CD4-positive, alpha-beta memory T cell (primary cell): ENCODE results near the gene GCNT2. TPM values are rescaled to one million over a fixed set of nuclear protein-coding genes. Genes with fewer than 3 reads are reported as not detected.
"Not testable (repeated sequence)": the region's sequence is repeated elsewhere in the genome, so short reads cannot be mapped to it uniquely, and the experiment has no call there.

Experiments
- CTCF ChIA-PET: fragments of 350-600 bp; sonication (Branson Sonifier 250); formaldehyde crosslinking; loops from one replicate; lab custom pipeline; 2021; ENCODE audit warnings: inconsistent platforms; ENCODE audit not compliant: partially characterized antibody; lab: Charles Lee
- POLR2A ChIA-PET: fragments of 350-600 bp; sonication (Branson Sonifier 250); formaldehyde crosslinking; loops from one replicate; lab custom pipeline; 2021; ENCODE audit not compliant: partially characterized antibody; lab: Charles Lee
- DNase-seq, 5 donors: peaks; one replicate each; pipeline versions ENCODE4 v3.0.0 to v3.0.0-alpha.2; 2020 to 2022; ENCODE audit warnings: mixed read lengths in 1 of 5
- H3K27ac ChIP-seq: one replicate; pipeline ENCODE4 v1.7.0; 2013; ENCODE audit warnings: low read depth, low read length
- H3K27me3 ChIP-seq: 2 replicates; pipeline ENCODE4 v1.7.0; 2013; ENCODE audit warnings: mild to moderate bottlenecking, low read length, moderate library complexity; ENCODE audit not compliant: insufficient read depth
- H3K36me3 ChIP-seq: 2 replicates; pipeline ENCODE4 v1.7.0; 2013; ENCODE audit warnings: mild to moderate bottlenecking, low read length, moderate library complexity; ENCODE audit not compliant: insufficient read depth
- H3K4me1 ChIP-seq: 2 replicates; pipeline ENCODE4 v1.7.0; 2013; ENCODE audit warnings: mild to moderate bottlenecking, low read length, moderate library complexity; ENCODE audit not compliant: insufficient read depth
- H3K4me3 ChIP-seq, 2 donors: one replicate each; pipeline ENCODE4 v1.7.0; 2013; ENCODE audit warnings: low read length in 2 of 2, mild to moderate bottlenecking in 1 of 2
- H3K9me3 ChIP-seq, 2 donors: one replicate each; pipeline ENCODE4 v1.7.0; 2013; ENCODE audit warnings: low read length in 2 of 2, control low read depth in 1 of 2; ENCODE audit not compliant: control insufficient read depth in 1 of 2
- H3K27ac Mint-ChIP-seq, 7 donors: one replicate each; pipeline ENCODE4 v1.8.0; 2020 to 2021; ENCODE audit warnings: mixed read lengths in 7 of 7, mild to moderate bottlenecking in 6 of 7, inconsistent platforms in 3 of 7, moderate library complexity in 3 of 7
- H3K27me3 Mint-ChIP-seq, 2 donors: one replicate each; pipeline ENCODE4 v1.8.0; 2020 to 2021; ENCODE audit warnings: mixed read lengths in 2 of 2
- H3K36me3 Mint-ChIP-seq, 2 donors: one replicate each; pipeline ENCODE4 v1.8.0; 2020 to 2021; ENCODE audit warnings: mixed read lengths in 2 of 2, inconsistent platforms in 1 of 2, mild to moderate bottlenecking in 1 of 2
- H3K4me1 Mint-ChIP-seq, 4 donors: one replicate each; pipeline ENCODE4 v1.8.0; 2020 to 2021; ENCODE audit warnings: mixed read lengths in 4 of 4, mild to moderate bottlenecking in 1 of 4
- H3K4me3 Mint-ChIP-seq, 8 donors: one replicate each; pipeline ENCODE4 v1.8.0; 2020 to 2021; ENCODE audit warnings: mixed read lengths in 8 of 8, mild to moderate bottlenecking in 7 of 8, moderate library complexity in 6 of 8, inconsistent platforms in 3 of 8
- H3K9me3 Mint-ChIP-seq, 8 donors: one replicate each; pipeline ENCODE4 v1.8.0; 2020 to 2021; ENCODE audit warnings: mixed read lengths in 8 of 8, mild to moderate bottlenecking in 5 of 8, inconsistent platforms in 3 of 8, moderate library complexity in 1 of 8
- intact Hi-C: fragments of 100-400 bp; cut with micrococcal nuclease; formaldehyde crosslinking; loops from one replicate; pipeline ENCODE4 v1.15.1; 2023
- polyA plus RNA-seq, 2 donors: library from polyadenylated mRNA; unstranded; fragments of 300-500 nt; fragmentation: Illumina TruSeq; gene quantifications; one replicate each; pipeline ENCODE4 v1.2.3, GENCODE V29; 2021
- total RNA-seq, 2 experiments: library from RNA; stranded (reverse); gene quantifications; one replicate each; pipeline ENCODE4 v1.2.3, GENCODE V29; 2021

The GCNT2 gene
- total and polyA plus RNA-seq, 4 experiments from 2014 or later: 0.75 to 4.2 (median 2.2) TPM

DNA sequence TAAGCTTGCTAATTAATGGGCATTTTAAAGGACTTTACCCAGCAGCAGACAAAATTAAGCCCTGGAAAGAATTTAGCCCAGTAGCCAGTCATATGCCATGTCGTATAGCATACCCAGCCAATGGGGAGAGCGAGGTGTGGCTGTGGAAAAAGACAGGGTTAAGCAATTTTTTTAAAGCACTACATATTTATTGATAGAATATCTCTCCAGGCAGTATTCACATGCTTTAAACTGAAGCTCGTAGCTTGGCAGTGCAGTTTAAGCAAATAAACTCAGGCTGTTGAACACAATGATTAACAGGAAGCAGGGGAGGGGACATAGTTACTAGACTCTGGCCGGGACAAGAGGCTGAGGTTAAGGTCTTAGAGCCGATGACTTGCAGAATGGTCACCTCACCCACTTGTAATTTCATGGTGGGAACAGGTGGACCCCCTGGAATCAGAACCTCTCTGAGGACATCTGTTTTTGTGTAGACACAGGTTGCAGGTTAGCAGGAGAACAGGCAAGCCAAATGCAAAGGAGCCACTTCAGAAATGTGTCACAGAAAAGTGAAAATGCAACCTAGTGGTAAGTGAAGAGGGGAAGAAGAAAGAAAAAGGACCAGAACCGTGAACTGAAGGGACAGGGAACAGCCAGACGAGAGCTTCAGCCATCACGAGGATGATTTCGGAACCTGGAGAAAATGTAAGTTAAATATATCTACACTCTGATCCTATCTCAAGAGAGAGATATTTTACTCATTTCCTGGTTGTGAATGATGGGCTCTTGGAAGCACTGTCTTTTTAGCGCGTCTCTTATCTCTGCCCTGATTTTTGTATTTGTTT lies 7.2 kb downstream of the GCNT2 start:
- H3K4me1 Mint-ChIP-seq: peaks cover 25 to 49% (median 37%) of the 10 kb centered on the region in 4 donors
- peaks cover 0 to 1% of the 10 kb centered on the region in 2 donors for H3K27me3 Mint-ChIP-seq
- Histone ChIP-seq H3K4me1 (peaks cover 45% of the 10 kb centered on the region), H3K27ac (peak overlapping the region; percentile 44), H3K36me3 (no peaks in the 10 kb centered on the region), H3K9me3 (no peaks in the 10 kb centered on the region), H3K4me3 (peak overlapping the region; percentile 77 to 92), H3K27me3 (no peaks in the 10 kb centered on the region)
- peak overlapping the region; percentile 11 to 94 (median 90) for H3K27ac Mint-ChIP-seq
- H3K4me3 Mint-ChIP-seq: peak overlapping the region; percentile 88 to 95 (median 92)
- peaks cover 3 to 6% of the 10 kb centered on the region in 2 donors for H3K36me3 Mint-ChIP-seq
- DNase-seq: peak in 3 of 5 donors; percentile 10 to 30 (median 23)
- ChIA-PET POLR2A (interaction anchor here (2.8 kb wide), 1 partner anchor 167 kb away, joined by 10 read pairs; the partner anchor contains the start of genes C6orf52 and PAK1IP1), CTCF (interaction anchor here (0.9 to 1.8 kb wide), 2 partner anchors 17 to 19 kb away, joined by 3 to 7 read pairs; no protein-coding TSS in a partner anchor)
- no peaks in the 10 kb centered on the region for H3K9me3 Mint-ChIP-seq
- intact Hi-C loops: loop anchor here (2.0 kb wide), 1 partner anchor 166 kb away; the partner anchor contains the start of genes C6orf52 and PAK1IP1

DNA sequence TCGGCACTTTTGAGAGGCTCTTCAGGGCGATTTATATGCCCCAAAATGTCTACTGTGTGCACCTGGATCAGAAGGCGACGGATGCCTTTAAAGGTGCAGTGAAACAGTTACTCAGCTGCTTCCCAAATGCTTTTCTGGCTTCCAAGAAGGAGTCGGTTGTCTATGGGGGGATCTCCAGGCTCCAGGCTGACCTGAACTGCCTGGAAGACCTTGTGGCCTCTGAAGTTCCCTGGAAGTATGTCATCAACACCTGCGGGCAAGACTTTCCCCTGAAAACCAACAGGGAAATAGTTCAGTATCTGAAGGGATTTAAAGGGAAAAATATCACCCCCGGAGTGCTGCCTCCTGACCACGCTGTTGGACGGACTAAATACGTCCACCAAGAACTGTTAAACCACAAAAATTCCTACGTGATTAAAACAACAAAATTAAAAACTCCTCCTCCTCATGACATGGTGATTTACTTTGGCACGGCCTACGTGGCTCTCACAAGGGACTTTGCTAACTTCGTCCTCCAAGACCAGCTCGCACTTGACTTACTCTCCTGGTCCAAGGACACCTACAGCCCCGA lies 8.2 kb downstream of the GCNT2 start:
- intact Hi-C loops: loop anchor here (2.0 kb wide), 1 partner anchor 165 kb away; the partner anchor contains the start of genes C6orf52 and PAK1IP1
- Mint-ChIP-seq H3K27me3 (peaks cover 0 to 1% of the 10 kb centered on the region in 2 donors), H3K4me1 (peaks cover 26 to 58% (median 39%) of the 10 kb centered on the region in 4 donors), H3K9me3 (no peaks in the 10 kb centered on the region), H3K36me3 (peaks cover 3 to 6% of the 10 kb centered on the region in 2 donors), H3K27ac (peak overlapping the region; percentile 54 to 94 (median 90)), H3K4me3 (peak overlapping the region; percentile 88 to 95 (median 92))
- Histone ChIP-seq H3K27me3 (no peaks in the 10 kb centered on the region), H3K27ac (peak overlapping the region; percentile 44), H3K4me1 (peaks cover 45% of the 10 kb centered on the region), H3K9me3 (no peaks in the 10 kb centered on the region), H3K36me3 (no peaks in the 10 kb centered on the region), H3K4me3 (peak overlapping the region; percentile 77 to 92)
- ChIA-PET CTCF (interaction anchor here (1.8 kb wide), 1 partner anchor 20 kb away, joined by 7 read pairs; no protein-coding TSS in a partner anchor), POLR2A (interaction anchor here (2.8 kb wide), 1 partner anchor 166 kb away, joined by 10 read pairs; the partner anchor contains the start of genes C6orf52 and PAK1IP1)
- DNase-seq: no peak

DNA sequence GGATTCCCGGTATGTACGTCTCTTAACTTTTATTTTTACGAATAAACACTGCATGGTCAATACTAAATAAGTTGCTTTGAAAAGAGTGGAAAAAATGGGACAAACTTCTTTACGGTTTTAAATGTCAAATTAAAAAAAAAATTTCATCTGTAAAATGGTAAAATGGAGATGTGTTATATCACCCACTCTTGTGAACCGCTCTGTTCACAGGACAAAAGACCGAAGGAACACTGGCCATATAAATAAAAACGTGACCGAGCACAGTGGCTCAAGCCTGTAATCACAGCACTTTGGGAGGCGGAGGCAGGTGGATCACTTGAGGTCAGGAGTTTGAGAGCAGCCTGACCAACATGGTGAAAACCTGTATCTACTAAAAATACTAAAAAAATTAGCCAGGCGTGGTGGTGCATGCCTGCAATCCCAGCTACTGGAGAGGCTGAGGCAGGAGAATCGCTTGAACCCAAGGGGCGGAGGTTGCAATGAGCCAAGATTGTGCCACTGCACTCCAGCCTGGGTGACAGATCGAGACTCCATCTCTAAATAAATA lies 8.8 kb downstream of the GCNT2 start:
- intact Hi-C loops: loop anchor here (2.0 kb wide), 1 partner anchor 165 kb away; the partner anchor contains the start of genes C6orf52 and PAK1IP1
- H3K4me1 ChIP-seq: peaks cover 45% of the 10 kb centered on the region

DNA sequence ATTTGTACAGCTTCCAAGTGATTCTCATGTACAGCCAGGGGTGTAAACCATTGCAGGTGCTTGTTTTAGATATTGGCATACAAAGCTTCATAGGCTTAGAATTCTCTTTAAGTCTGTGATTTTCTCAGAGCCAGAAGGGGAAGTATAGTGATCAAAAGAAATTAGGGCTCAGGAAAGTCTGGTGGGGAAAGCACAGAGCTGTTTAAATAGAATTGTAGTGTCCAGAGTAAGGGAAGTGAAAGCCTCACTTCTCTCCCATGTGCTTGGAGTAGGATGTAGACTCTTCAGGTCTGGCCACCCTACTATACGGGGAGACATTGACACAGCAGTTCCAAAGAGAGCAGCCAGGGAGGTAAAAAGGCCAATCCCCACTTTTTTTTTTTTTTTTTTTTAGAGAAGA lies 10.4 kb downstream of the GCNT2 start:
- intact Hi-C loops: no loop called here

More for the DNA sequence above, 8.8 kb downstream of the GCNT2 start:
- H3K4me3 Mint-ChIP-seq: peak overlapping the region; percentile 88 to 95 (median 92)
- H3K27me3 Mint-ChIP-seq, H3K9me3 ChIP-seq, H3K36me3 ChIP-seq, H3K27me3 ChIP-seq, H3K36me3 Mint-ChIP-seq, H3K27ac ChIP-seq, H3K9me3 Mint-ChIP-seq, CTCF ChIA-PET, DNase-seq: not testable (repeated sequence)
- peak overlapping the region; percentile 0 to 77 for H3K4me3 ChIP-seq
- peak overlapping the region in 6 of 7 donors; percentile 54 to 94 (median 87) for H3K27ac Mint-ChIP-seq
- H3K4me1 Mint-ChIP-seq: peaks cover 26 to 61% (median 40%) of the 10 kb centered on the region in 4 donors
- POLR2A ChIA-PET: interaction anchor here (2.8 kb wide), 1 partner anchor 165 kb away, joined by 10 read pairs; the partner anchor contains the start of genes C6orf52 and PAK1IP1

DNA sequence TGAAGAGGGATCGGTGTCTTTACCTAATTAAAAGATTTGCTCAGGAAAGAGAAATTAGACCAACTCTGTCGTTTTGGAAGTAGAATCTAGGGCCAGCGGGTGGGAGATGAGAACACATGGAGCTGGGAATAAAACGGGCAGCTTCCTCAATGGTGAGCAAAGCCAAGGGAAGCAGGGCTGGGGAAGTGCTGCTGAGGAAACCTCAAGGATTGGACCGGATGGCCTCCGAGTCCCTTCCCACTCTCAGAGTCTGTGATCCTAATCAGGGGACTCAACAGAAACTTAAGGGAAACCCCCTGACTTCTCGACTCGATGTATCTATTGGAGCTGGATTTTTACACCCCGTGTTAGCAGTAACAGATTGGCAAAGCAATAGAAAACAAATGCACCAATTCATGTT lies 10.8 kb downstream of the GCNT2 start:
- Mint-ChIP-seq H3K27ac (peak overlapping the region in 3 of 7 donors; percentile 6 to 84 (median 42)), H3K36me3 (peaks cover 3 to 11% of the 10 kb centered on the region in 2 donors), H3K4me3 (peak overlapping the region in 7 of 8 donors; percentile 52 to 85 (median 77)), H3K4me1 (peaks cover 29 to 73% (median 44%) of the 10 kb centered on the region in 4 donors), H3K27me3 (peaks cover 0 to 1% of the 10 kb centered on the region in 2 donors), H3K9me3 (peaks cover 0 to 3% (median 0%) of the 10 kb centered on the region in 8 donors)
- no peak for DNase-seq
- H3K4me3 ChIP-seq: no peak overlapping the region
- H3K27me3 ChIP-seq: no peaks in the 10 kb centered on the region
- intact Hi-C loops: no loop called here
- no peaks in the 10 kb centered on the region for H3K9me3 ChIP-seq
- H3K4me1 ChIP-seq: peaks cover 45% of the 10 kb centered on the region
- H3K27ac ChIP-seq: no peak overlapping the region
- ChIA-PET POLR2A (no interaction called here), CTCF (interaction anchor here (1.4 kb wide), 1 partner anchor 25 kb away, joined by 4 read pairs; no protein-coding TSS in a partner anchor)
- no peaks in the 10 kb centered on the region for H3K36me3 ChIP-seq

More for the DNA sequence above, 10.4 kb downstream of the GCNT2 start:
- peak overlapping the region in 3 of 7 donors; percentile 6 to 61 (median 42) for H3K27ac Mint-ChIP-seq
- no peak for DNase-seq
- no peak overlapping the region for H3K27ac ChIP-seq
- H3K27me3 ChIP-seq: no peaks in the 10 kb centered on the region
- H3K9me3 ChIP-seq: no peaks in the 10 kb centered on the region
- ChIA-PET POLR2A (no interaction called here), CTCF (interaction anchor here (1.4 kb wide), 1 partner anchor 25 kb away, joined by 4 read pairs; no protein-coding TSS in a partner anchor)
- H3K4me1 Mint-ChIP-seq: peaks cover 29 to 73% (median 44%) of the 10 kb centered on the region in 4 donors
- H3K36me3 Mint-ChIP-seq: peaks cover 3 to 11% of the 10 kb centered on the region in 2 donors
- H3K4me3 Mint-ChIP-seq: peak overlapping the region; percentile 52 to 85 (median 73)
- peaks cover 0 to 1% of the 10 kb centered on the region in 2 donors for H3K27me3 Mint-ChIP-seq
- H3K4me3 ChIP-seq: no peak overlapping the region
- no peaks in the 10 kb centered on the region for H3K36me3 ChIP-seq
- peaks cover 45% of the 10 kb centered on the region for H3K4me1 ChIP-seq
- peaks cover 0 to 3% (median 0%) of the 10 kb centered on the region in 8 donors for H3K9me3 Mint-ChIP-seq

DNA sequence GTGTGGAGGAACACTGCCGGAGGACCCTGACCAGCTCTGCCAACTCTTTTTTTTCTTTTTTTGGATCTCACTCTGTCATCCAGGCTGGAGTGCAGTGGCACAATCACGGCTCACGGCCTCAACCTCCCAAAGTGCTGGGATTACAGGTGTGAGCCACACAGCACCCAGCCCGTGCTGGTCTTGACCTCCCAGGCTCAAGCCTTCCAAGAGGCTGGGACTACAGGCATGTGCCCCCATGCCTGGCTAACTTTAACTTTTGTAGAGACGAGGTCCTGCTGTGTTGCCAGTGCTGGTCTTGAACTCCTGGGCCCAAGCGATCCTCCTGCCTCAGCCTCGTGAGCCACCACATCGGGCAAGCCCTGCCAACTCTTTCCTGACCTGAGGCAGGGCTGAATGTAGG lies 11.2 kb downstream of the GCNT2 start:
- CTCF ChIA-PET: interaction anchor here (1.4 kb wide), 1 partner anchor 25 kb away, joined by 4 read pairs; no protein-coding TSS in a partner anchor
- Histone ChIP-seq H3K4me3 (no peak overlapping the region), H3K27ac (no peak overlapping the region)

More for the DNA sequence above, 11.2 kb downstream of the GCNT2 start:
- Histone ChIP-seq H3K27me3 (no peaks in the 10 kb centered on the region), H3K36me3 (no peaks in the 10 kb centered on the region), H3K4me1 (peaks cover 45% of the 10 kb centered on the region), H3K9me3 (no peaks in the 10 kb centered on the region)
- Mint-ChIP-seq H3K27ac (no peak overlapping the region), H3K4me3 (peak overlapping the region in 7 of 8 donors; percentile 15 to 85 (median 55)), H3K9me3 (peaks cover 0 to 3% (median 0%) of the 10 kb centered on the region in 8 donors), H3K36me3 (peaks cover 4 to 11% of the 10 kb centered on the region in 2 donors), H3K4me1 (peaks cover 29 to 71% (median 44%) of the 10 kb centered on the region in 4 donors), H3K27me3 (peaks cover 0 to 1% of the 10 kb centered on the region in 2 donors)
- no peak for DNase-seq
- POLR2A ChIA-PET: no interaction called here
- intact Hi-C loops: no loop called here
